DND-41 (cell line): ENCODE results near the gene GPM6B.

Experiments used
- CTCF ChIP-seq: IDR thresholded peaks from 2 replicates; pipeline ENCODE4 v1.5.1; 2012; ENCODE audit warnings: borderline replicate concordance, low read length, moderate library complexity, mild to moderate bottlenecking; ENCODE audit not compliant: poor library complexity, severe bottlenecking; ENCODE audit errors: extremely low read depth
- EZH2 ChIP-seq: IDR thresholded peaks from 3 replicates; pipeline ENCODE4 v1.6.1; 2012; ENCODE audit warnings: borderline replicate concordance, low read depth, mild to moderate bottlenecking, moderate library complexity, low read length, inconsistent platforms; ENCODE audit not compliant: severe bottlenecking

GRCh38 chrX:13778916-13779315 lies 38.0 kb downstream of the GPM6B start:
- TF ChIP-seq CTCF (no peak), EZH2 (no peak)
